Liver (tissue), 9 donors: ENCODE data around the gene PPP1R1B. TPM values are rescaled to one million over a fixed set of nuclear protein-coding genes. Genes with fewer than 3 reads are reported as not detected.

ENCODE experiments used
- DNase-seq: peaks from one replicate; pipeline ENCODE4 v3.0.0-alpha.2; 2017; ENCODE audit warnings: low spot score
- H3K27ac ChIP-seq, 2 donors: one replicate each; pipeline ENCODE4 v1.7.0; 2013; ENCODE audit warnings: inconsistent platforms in 2 of 2, low read length in 2 of 2, control low read depth in 1 of 2, low read depth in 1 of 2, mild to moderate bottlenecking in 1 of 2
- H3K27me3 ChIP-seq, 4 donors: one replicate each; pipeline versions ENCODE4 v1.6.1 to v1.7.0; 2013; ENCODE audit warnings: low read length in 3 of 4, inconsistent platforms in 1 of 4, mild to moderate bottlenecking in 1 of 4, moderate library complexity in 1 of 4; ENCODE audit not compliant: control insufficient read depth in 4 of 4, insufficient read depth in 4 of 4
- H3K36me3 ChIP-seq, 4 donors: one replicate each; pipeline versions ENCODE4 v1.6.1 to v1.7.0; 2013; ENCODE audit warnings: low read length in 3 of 4, mild to moderate bottlenecking in 3 of 4, low read depth in 1 of 4, moderate library complexity in 1 of 4; ENCODE audit not compliant: control insufficient read depth in 4 of 4, insufficient read depth in 3 of 4
- H3K4me1 ChIP-seq, 4 donors: one replicate each; pipeline versions ENCODE4 v1.6.1 to v1.7.0; 2013; ENCODE audit warnings: low read length in 3 of 4, mild to moderate bottlenecking in 3 of 4, moderate library complexity in 1 of 4; ENCODE audit not compliant: control insufficient read depth in 4 of 4, insufficient read depth in 4 of 4
- H3K4me3 ChIP-seq, 3 donors: one replicate each; pipeline versions ENCODE4 v1.6.1 to v1.7.0; 2013; ENCODE audit warnings: low read length in 3 of 3, control low read depth in 1 of 3, low read depth in 1 of 3, mild to moderate bottlenecking in 1 of 3
- H3K9ac ChIP-seq, 2 donors: one replicate each; pipeline ENCODE4 v1.7.0; 2013; ENCODE audit warnings: low read length in 2 of 2, mild to moderate bottlenecking in 2 of 2, moderate library complexity in 2 of 2, control low read depth in 1 of 2, low read depth in 1 of 2
- H3K9me3 ChIP-seq, 4 donors: one replicate each; pipeline versions ENCODE4 v1.6.1 to v1.7.0; 2013; ENCODE audit warnings: low read length in 3 of 4; ENCODE audit not compliant: control insufficient read depth in 4 of 4
- ATF3 ChIP-seq: IDR thresholded peaks from 2 replicates; pipeline ENCODE4 v1.6.1; 2016; ENCODE audit warnings: antibody characterized with exemption
- CTCF ChIP-seq: fragments of 150-350 bp; IDR thresholded peaks from 2 replicates; pipeline ENCODE4 v1.5.1; 2017; ENCODE audit warnings: improper control_type of control experiment, low read depth, low read length; ENCODE audit not compliant: missing input control
- EGR1 ChIP-seq, 2 donors: IDR thresholded peaks; 2 replicates each; pipeline ENCODE4 v1.6.1; 2016 to 2018; ENCODE audit warnings: antibody characterized with exemption in 2 of 2, low read depth in 2 of 2
- FOXA1 ChIP-seq: IDR thresholded peaks from 2 replicates; pipeline ENCODE4 v1.6.1; 2016; ENCODE audit warnings: antibody characterized with exemption
- GABPA ChIP-seq, 2 donors: IDR thresholded peaks in 1 of 2; conservative IDR thresholded peaks in 1 of 2; 2 replicates each; pipeline ENCODE4 v1.6.1; 2016; ENCODE audit warnings: antibody characterized with exemption in 2 of 2, mild to moderate bottlenecking in 1 of 2, moderate library complexity in 1 of 2
- HNF4A ChIP-seq, 2 donors: conservative IDR thresholded peaks; 2 replicates each; pipeline ENCODE4 v1.6.1; 2016; ENCODE audit warnings: antibody characterized with exemption in 2 of 2, mild to moderate bottlenecking in 2 of 2
- HNF4G ChIP-seq: IDR thresholded peaks from 2 replicates; pipeline ENCODE4 v1.6.1; 2016; ENCODE audit warnings: antibody characterized with exemption
- JUND ChIP-seq, 2 donors: IDR thresholded peaks; 2 replicates each; pipeline ENCODE4 v1.6.1; 2016; ENCODE audit warnings: antibody characterized with exemption in 2 of 2
- NR2F2 ChIP-seq: IDR thresholded peaks from 2 replicates; pipeline ENCODE4 v1.6.1; 2016; ENCODE audit warnings: antibody characterized with exemption
- RAD21 ChIP-seq, 2 donors: IDR thresholded peaks; 2 replicates each; pipeline ENCODE4 v1.6.1; 2016; ENCODE audit warnings: antibody characterized with exemption in 2 of 2, mild to moderate bottlenecking in 2 of 2
- REST ChIP-seq: IDR thresholded peaks from 2 replicates; pipeline ENCODE4 v1.6.1; 2016; ENCODE audit warnings: antibody characterized with exemption, mild to moderate bottlenecking
- RXRA ChIP-seq, 2 donors: IDR thresholded peaks; 2 replicates each; pipeline ENCODE4 v1.6.1; 2017 to 2018; ENCODE audit warnings: antibody characterized with exemption in 2 of 2, mild to moderate bottlenecking in 1 of 2
- TAF1 ChIP-seq: conservative IDR thresholded peaks from 2 replicates; pipeline ENCODE4 v1.6.1; 2016; ENCODE audit warnings: antibody characterized with exemption, mild to moderate bottlenecking
- YY1 ChIP-seq: IDR thresholded peaks from 2 replicates; pipeline ENCODE4 v1.6.1; 2016; ENCODE audit warnings: antibody characterized with exemption, mild to moderate bottlenecking
- ZBTB33 ChIP-seq: IDR thresholded peaks from 2 replicates; pipeline ENCODE4 v1.6.1; 2016; ENCODE audit warnings: antibody characterized with exemption
- WGBS: extraction: QIAGEN DNeasy Blood & Tissue Kit; methylation state at CpG from one replicate; pipeline ENCODE4 v1.1.7; 2013; 5-methylcytosine and 5-hydroxymethylcytosine counted together
- polyA plus RNA-seq, 2 donors: library from polyadenylated mRNA; stranded (reverse) in 1 of 2; unstranded in 1 of 2; fragments of 200-250 nt in 1 of 2; fragments of >200 nt in 1 of 2; fragmentation: Nextera tagmentation in 1 of 2; extraction: Ambion mirVana in 1 of 2; gene quantifications; one replicate each; pipeline versions ENCODE4 v1.2.1 to v1.2.3, GENCODE V29; 2013 to 2015
- total RNA-seq, 2 donors: library from RNA; depleted of rRNA; stranded (reverse); fragments of >200 nt; gene quantifications; one replicate each; pipeline ENCODE4 v1.2.3, GENCODE V29; 2014
- TF ChIP-seq, protein P1 (sequence below): IDR thresholded peaks from 2 replicates; pipeline ENCODE4 v1.6.1; 2016; ENCODE audit warnings: antibody characterized with exemption
- donor health status: healthy.
- donor health status: healthy.
- donor health status: healthy.
- donor health status: healthy.
- donor health status: healthy.

PPP1R1B gene
- total and polyA plus RNA-seq, 4 donors, result 0.14 TPM; not detected in 3

DNA sequence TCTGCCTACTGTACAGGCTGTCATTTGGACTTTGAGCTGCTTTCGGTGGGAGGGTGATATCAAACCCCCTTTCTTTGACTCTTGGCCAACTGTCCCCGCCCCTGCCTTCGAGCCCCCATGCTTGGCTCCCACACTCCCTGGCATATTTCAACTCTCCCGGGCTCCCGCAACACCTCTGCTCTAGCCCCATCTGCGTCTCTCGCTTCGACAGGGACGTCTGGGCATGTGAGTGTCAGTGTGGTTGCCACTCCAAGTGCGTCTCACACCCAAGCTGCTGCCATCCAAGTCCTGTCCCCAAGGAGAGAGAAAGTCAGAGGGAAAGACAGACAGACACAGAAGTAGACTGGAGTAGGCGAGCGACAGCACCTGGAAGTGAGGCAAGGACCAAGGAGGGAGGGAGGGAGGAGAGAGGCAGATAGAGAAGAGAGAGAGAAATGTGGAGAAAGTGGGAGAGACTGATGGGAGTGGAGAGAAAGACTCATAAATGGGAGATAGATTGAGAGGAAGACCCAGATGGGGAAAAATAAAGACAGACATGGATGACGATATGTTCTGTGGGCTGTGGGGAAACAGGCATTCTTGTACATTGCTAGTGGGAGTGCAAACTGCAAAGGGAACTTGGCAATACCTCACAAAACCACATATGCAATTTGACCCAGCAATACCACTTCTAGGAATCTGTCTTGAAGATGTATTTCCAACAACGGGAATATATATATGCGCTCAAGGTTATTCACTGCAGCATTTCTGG is 22.0 kb downstream of the PPP1R1B start:
- WGBS, result 92% methylated on average over 15 of the region's 15 CpGs
- H3K4me1 ChIP-seq, result peaks cover 0 to 4% (median 2%) of the 10 kb centered on the region in 4 donors
- no peak overlapping the region for H3K27ac ChIP-seq
- no peaks in the 10 kb centered on the region for H3K9me3 ChIP-seq
- no peak overlapping the region for H3K4me3 ChIP-seq
- H3K9ac ChIP-seq, result no peak overlapping the region
- no peak for DNase-seq
- no peaks in the 10 kb centered on the region for H3K27me3 ChIP-seq
- no peaks in the 10 kb centered on the region for H3K36me3 ChIP-seq
- no peak for TF ChIP-seq ZBTB33
- TF ChIP-seq HNF4G, result no peak
- no peak for TF ChIP-seq REST
- TF ChIP-seq, protein P1, sequence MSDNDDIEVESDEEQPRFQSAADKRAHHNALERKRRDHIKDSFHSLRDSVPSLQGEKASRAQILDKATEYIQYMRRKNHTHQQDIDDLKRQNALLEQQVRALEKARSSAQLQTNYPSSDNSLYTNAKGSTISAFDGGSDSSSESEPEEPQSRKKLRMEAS, result no peak
- TF ChIP-seq TAF1, result no peak
- no peak for TF ChIP-seq JUND (IDR thresholded peaks at IDR 0.05)
- TF ChIP-seq EGR1 (IDR thresholded peaks at IDR 0.05; ENCODE audit: low read depth in 2 of 2), result no peak
- TF ChIP-seq RAD21 (IDR thresholded peaks at IDR 0.05), result no peak
- no peak for TF ChIP-seq GABPA (IDR thresholded peaks at IDR 0.05 in 1 of 2, conservative IDR thresholded peaks at IDR 0.05 in 1 of 2)
- no peak for TF ChIP-seq ATF3
- no peak for TF ChIP-seq YY1

- no peaks in the 10 kb centered on the region for H3K9me3 ChIP-seq
- DNase-seq, result no peak
- no peak overlapping the region for H3K27ac ChIP-seq
- peaks cover 0 to 6% (median 4%) of the 10 kb centered on the region in 4 donors for H3K4me1 ChIP-seq
- no peak overlapping the region for H3K9ac ChIP-seq
- no peaks in the 10 kb centered on the region for H3K36me3 ChIP-seq
- no peaks in the 10 kb centered on the region for H3K27me3 ChIP-seq
- 96% methylated on average over 11 of the region's 11 CpGs for WGBS
- no peak overlapping the region for H3K4me3 ChIP-seq
- TF ChIP-seq HNF4A (conservative IDR thresholded peaks at IDR 0.05), result no peak
- TF ChIP-seq ZBTB33, result no peak
- TF ChIP-seq TAF1, result no peak
- TF ChIP-seq CTCF, result no peak
- no peak for TF ChIP-seq EGR1 (IDR thresholded peaks at IDR 0.05; ENCODE audit: low read depth in 2 of 2)
- no peak for TF ChIP-seq RAD21 (IDR thresholded peaks at IDR 0.05)
- no peak for TF ChIP-seq RXRA (IDR thresholded peaks at IDR 0.05)
- TF ChIP-seq HNF4G, result no peak
- no peak for TF ChIP-seq FOXA1
- no peak for TF ChIP-seq YY1
- TF ChIP-seq JUND (IDR thresholded peaks at IDR 0.05), result no peak
- TF ChIP-seq NR2F2, result no peak
- TF ChIP-seq GABPA (IDR thresholded peaks at IDR 0.05 in 1 of 2, conservative IDR thresholded peaks at IDR 0.05 in 1 of 2), result no peak
- no peak for TF ChIP-seq ATF3
Observed at GRCh38 chr17:39650121-39650579, 23.4 kb downstream of the PPP1R1B start.
